Ovary (tissue), 10 donors: ENCODE results near the gene STX8. TPM values are rescaled to one million over a fixed set of nuclear protein-coding genes. Genes with fewer than 3 reads are reported as not detected.

ENCODE experiments used
- DNase-seq, 5 donors: peaks; one replicate each; pipeline ENCODE4 v3.0.0-alpha.2; 2019 to 2020
- H3K27ac ChIP-seq, 2 donors: fragments of 200-600 bp; one replicate each; pipeline versions ENCODE4 v1.5.1 to v1.8.0; 2019 to 2022
- H3K27me3 ChIP-seq: fragments of 200-600 bp; one replicate; pipeline ENCODE4 v1.8.0; 2022
- H3K36me3 ChIP-seq: fragments of 200-600 bp; sonication (generic); one replicate; pipeline ENCODE4 v1.5.1; 2019
- H3K4me1 ChIP-seq: one replicate; pipeline ENCODE4 v1.8.1; 2013; ENCODE audit warnings: mild to moderate bottlenecking, moderate library complexity; ENCODE audit not compliant: insufficient read depth
- H3K4me3 ChIP-seq: fragments of 200-600 bp; sonication (generic); one replicate; pipeline ENCODE4 v1.5.1; 2017
- H3K9me3 ChIP-seq, 2 donors: fragments of 200-600 bp in 1 of 2; sonication (generic) in 1 of 2; one replicate each; pipeline versions ENCODE4 v1.5.1 to v1.8.1; 2013 to 2019; ENCODE audit warnings: mild to moderate bottlenecking in 1 of 2, moderate library complexity in 1 of 2
- CTCF ChIP-seq, 3 donors: fragments of 450-650 bp in 2 of 3; fragments of 200-600 bp in 1 of 3; IDR thresholded peaks; one replicate each; pipeline versions ENCODE4 v1.5.1 to v1.8.0; 2016 to 2022; ENCODE audit warnings: antibody characterized with exemption in 3 of 3, mild to moderate bottlenecking in 1 of 3
- EP300 ChIP-seq: sonication (generic); formaldehyde crosslinking; IDR thresholded peaks from one replicate; pipeline ENCODE4 v1.6.1; 2017; ENCODE audit warnings: antibody characterized with exemption
- POLR2A ChIP-seq: fragments of 450-650 bp; IDR thresholded peaks from one replicate; pipeline ENCODE4 v1.6.1; 2017; ENCODE audit warnings: antibody characterized with exemption, mild to moderate bottlenecking, moderate library complexity
- WGBS, 3 donors: extraction: QIAGEN DNeasy Blood & Tissue Kit in 1 of 3; methylation state at CpG; one replicate each; pipeline versions ENCODE4 v1.1.5 to v1.1.7; 2013 to 2017; 5-methylcytosine and 5-hydroxymethylcytosine counted together
- intact Hi-C, 4 donors: fragments of 100-400 bp; cut with DNase I; formaldehyde crosslinking; loops; one replicate each; pipeline versions ENCODE4 v1.11.0 to v1.15.1; 2022 to 2023
- long read RNA-seq, 3 donors: library from polyadenylated mRNA in 2 of 3; unstranded in 2 of 3; transcript quantifications; one replicate each; pipeline ENCODE4 v2.0.0 and lab custom pipeline, GENCODE V29; 2021 to 2026
- polyA plus RNA-seq, 2 donors: library from polyadenylated mRNA; stranded (reverse); fragments of 200-250 nt in 1 of 2; fragments of 350-450 nt in 1 of 2; fragmentation: Illumina TruSeq in 1 of 2; extraction: RNeasy Lipid Tissue Mini Kit (QIAGEN cat#74804) in 1 of 2; gene quantifications; one replicate each; pipeline ENCODE4 v1.2.3, GENCODE V29; 2013 to 2014
- total RNA-seq, 7 donors: library from RNA; depleted of rRNA in 2 of 7; stranded (reverse); fragments of >200 nt in 2 of 7; fragmentation: NEBNext Ultra II Directional in 3 of 7; extraction: Animal tissue kit (Norgen Biotek cat#: 25700) in 3 of 7; gene quantifications; one replicate each; pipeline versions ENCODE4 v1.1.0 to v1.2.4, GENCODE V29; 2016 to 2023
- donor health status: DM: no; HTN: no; CAD: no; lungs with moderate emphysema.
- donor health status: DM: no; HTN: no; CAD: no.
- donor health status: Bipolar disorder and iron deficiency.
- donor health status: DM: yes; HTN: yes; CAD: no.
- donor health status: DM: no; HTN: no; CAD: no.
- donor health status: DM: yes; HTN: yes; CAD: no.

STX8 gene
- total RNA-seq (10 to 100 TPM; 45.2 to 67.8 (median 53.8) TPM), polyA plus RNA-seq (100 to 1,000 TPM in 1 of 2 donors, 10 to 100 TPM in 1; 37.6 to 112 TPM)
- long read RNA-seq, donor 1, transcript STX8-201 (8 exons, 1,246 nt), result major isoform, 31 of 73 reads
- long read RNA-seq, donor 1, partial matches to known transcripts, result 25 of 73 reads
- long read RNA-seq, donor 1, other reads (novel, unspliced or antisense), result 17 of 73 reads
- long read RNA-seq, donor 2, transcript STX8-201 (8 exons, 1,246 nt), result major isoform, 22 of 27 reads
- long read RNA-seq, donor 2, partial matches to known transcripts, result 5 of 27 reads
- long read RNA-seq, donor 2, other reads (novel, unspliced or antisense), result 0 of 27 reads
- long read RNA-seq, donor 3, transcript STX8-201 (8 exons, 1,246 nt), result major isoform, 36 of 38 reads
- long read RNA-seq, donor 3, partial matches to known transcripts, result 0 of 38 reads
- long read RNA-seq, donor 3, other reads (novel, unspliced or antisense), result 2 of 38 reads

GRCh38 chr17:9575381-9576101 lies at the start of gene STX8:
Gene STX8 (minus strand): TSS chr17:9575820. CDS start chr17:9575808, 12 bp downstream.
- H3K4me3 ChIP-seq, result peak within 1 kb of the TSS; percentile 93
- TF ChIP-seq POLR2A (no peak), CTCF (IDR thresholded peaks at IDR 0.05) (peak in 1 of 3 donors; percentile 10), EP300 (no peak)
- H3K27ac ChIP-seq, result no peak within 1 kb of the TSS
- no peaks in the 10 kb centered on the region for H3K36me3 ChIP-seq
- H3K27me3 ChIP-seq, result no peaks in the 10 kb centered on the region
- DNase-seq, result peak; percentile 83 to 94 (median 88)
- WGBS, 3 donors, result 0 to 1% (median 1%) methylated on average over 41 to 42 of the region's 42 CpGs
- intact Hi-C loops, result no loop called here
- H3K4me1 ChIP-seq, result peaks cover 8% of the 10 kb centered on the region
- no peaks in the 10 kb centered on the region for H3K9me3 ChIP-seq

GRCh38 chr17:9622961-9623360 lies 47.3 kb upstream of the STX8 start:
- H3K4me3 ChIP-seq, result no peak overlapping the region
- no peak overlapping the region for H3K27ac ChIP-seq
- no peak for DNase-seq
- no peaks in the 10 kb centered on the region for H3K4me1 ChIP-seq
- H3K9me3 ChIP-seq, result peaks cover 0 to 3% of the 10 kb centered on the region in 2 donors
- H3K36me3 ChIP-seq, result no peaks in the 10 kb centered on the region
- no peak for TF ChIP-seq EP300
- no peak for TF ChIP-seq CTCF (IDR thresholded peaks at IDR 0.05)
- TF ChIP-seq POLR2A, result no peak
- intact Hi-C loops, result no loop called here
- no peaks in the 10 kb centered on the region for H3K27me3 ChIP-seq

- no peak for DNase-seq
- no peak overlapping the region for H3K4me3 ChIP-seq
- 42 to 66% (median 44%) methylated on average over 2 of the region's 2 CpGs for WGBS, 3 donors
- H3K27me3 ChIP-seq, result no peaks in the 10 kb centered on the region
- H3K36me3 ChIP-seq, result no peaks in the 10 kb centered on the region
- H3K9me3 ChIP-seq, result no peaks in the 10 kb centered on the region
- no peaks in the 10 kb centered on the region for H3K4me1 ChIP-seq
- intact Hi-C loops, result no loop called here
- TF ChIP-seq EP300, result no peak
- no peak for TF ChIP-seq POLR2A
- TF ChIP-seq CTCF (IDR thresholded peaks at IDR 0.05), result no peak
- H3K27ac ChIP-seq, result no peak overlapping the region
These were observed 39.9 kb upstream of the STX8 start for GRCh38 chr17:9615486-9615885.

- 63 to 68% (median 65%) methylated on average over 9 of the region's 9 CpGs for WGBS, 3 donors
- intact Hi-C loops, result no loop called here
- H3K4me3 ChIP-seq, result no peak overlapping the region
- no peaks in the 10 kb centered on the region for H3K36me3 ChIP-seq
- TF ChIP-seq POLR2A, result no peak
- no peak for TF ChIP-seq CTCF (IDR thresholded peaks at IDR 0.05)
- TF ChIP-seq EP300, result no peak
- no peaks in the 10 kb centered on the region for H3K4me1 ChIP-seq
- DNase-seq, result no peak
- H3K27ac ChIP-seq, result no peak overlapping the region
- H3K27me3 ChIP-seq, result no peaks in the 10 kb centered on the region
- no peaks in the 10 kb centered on the region for H3K9me3 ChIP-seq
These were observed 36.4 kb upstream of the STX8 start for GRCh38 chr17:9612006-9612405.
